ENCODE measurements around the gene FLYWCH1.

The FLYWCH1 gene

DNA sequence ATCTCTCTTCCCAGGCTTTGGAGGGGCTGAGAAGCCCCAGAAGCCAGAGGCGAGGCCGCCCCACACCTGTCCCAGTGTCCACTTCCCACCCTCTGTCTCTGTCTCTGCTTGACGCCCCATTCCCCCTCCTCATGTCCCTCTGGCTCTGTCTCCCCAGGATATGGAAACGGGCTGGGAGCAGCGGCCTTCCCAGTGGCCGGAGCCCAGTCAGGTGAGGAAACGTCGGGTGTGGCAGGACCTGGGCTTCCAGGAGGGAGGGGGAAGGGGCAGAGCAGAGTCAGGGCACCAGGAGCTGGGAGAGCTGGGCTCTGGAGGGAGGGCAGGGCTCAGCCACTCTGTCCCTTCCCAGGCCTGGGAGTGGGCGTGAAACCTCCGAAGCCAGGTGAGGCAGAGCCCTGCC lies 79.2 kb downstream of the FLYWCH1 start:
- H3K4me1 Mint-ChIP-seq, result no peaks in the 10 kb centered on the region
- H3K4me3 Mint-ChIP-seq, result no peak overlapping the region
- no peak overlapping the region for H3K27ac Mint-ChIP-seq
- H3K9me3 Mint-ChIP-seq, result no peaks in the 10 kb centered on the region
- H3K27me3 Mint-ChIP-seq, result no peaks in the 10 kb centered on the region
- no peaks in the 10 kb centered on the region for H3K36me3 Mint-ChIP-seq

DNA sequence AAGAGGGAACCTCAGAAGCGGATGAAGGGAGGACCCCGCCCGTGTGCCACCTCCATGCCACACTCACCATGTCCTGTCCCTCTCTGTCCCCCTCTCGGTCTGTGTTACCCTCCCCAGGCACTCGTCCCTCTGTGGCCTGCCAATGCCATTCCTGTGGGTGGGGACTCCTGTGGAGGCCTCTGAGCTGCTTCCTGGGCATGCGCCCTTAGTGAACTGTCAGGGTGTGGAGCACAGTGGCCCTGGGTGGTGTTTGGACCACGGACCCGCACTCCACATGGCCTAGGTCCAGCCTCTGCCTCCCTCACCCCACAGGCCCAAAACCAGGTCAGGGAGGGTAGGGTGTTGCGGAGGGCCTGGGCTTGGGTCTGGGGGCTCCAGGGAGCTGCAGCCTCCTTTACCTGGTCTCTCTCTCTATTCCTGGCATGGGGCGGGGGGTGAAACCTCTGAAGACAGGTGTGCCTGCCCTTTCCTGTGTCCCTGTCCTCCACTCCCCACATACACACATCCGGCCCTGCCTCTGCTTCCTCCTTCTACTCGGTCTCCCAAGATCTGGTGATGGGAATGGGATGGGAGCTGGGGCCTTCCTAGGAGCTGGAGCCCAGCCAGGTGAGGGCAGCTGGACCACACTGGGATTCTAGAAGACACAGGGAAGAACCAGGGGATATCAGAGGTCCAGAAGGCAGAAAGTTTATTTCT lies 80.0 kb downstream of the FLYWCH1 start:
- H3K36me3 Mint-ChIP-seq, result no peaks in the 10 kb centered on the region
- no peaks in the 10 kb centered on the region for H3K9me3 Mint-ChIP-seq
- H3K4me3 Mint-ChIP-seq, result no peak overlapping the region
- H3K4me1 Mint-ChIP-seq, result no peaks in the 10 kb centered on the region
- H3K27me3 Mint-ChIP-seq, result no peaks in the 10 kb centered on the region
- no peak overlapping the region for H3K27ac Mint-ChIP-seq

DNA sequence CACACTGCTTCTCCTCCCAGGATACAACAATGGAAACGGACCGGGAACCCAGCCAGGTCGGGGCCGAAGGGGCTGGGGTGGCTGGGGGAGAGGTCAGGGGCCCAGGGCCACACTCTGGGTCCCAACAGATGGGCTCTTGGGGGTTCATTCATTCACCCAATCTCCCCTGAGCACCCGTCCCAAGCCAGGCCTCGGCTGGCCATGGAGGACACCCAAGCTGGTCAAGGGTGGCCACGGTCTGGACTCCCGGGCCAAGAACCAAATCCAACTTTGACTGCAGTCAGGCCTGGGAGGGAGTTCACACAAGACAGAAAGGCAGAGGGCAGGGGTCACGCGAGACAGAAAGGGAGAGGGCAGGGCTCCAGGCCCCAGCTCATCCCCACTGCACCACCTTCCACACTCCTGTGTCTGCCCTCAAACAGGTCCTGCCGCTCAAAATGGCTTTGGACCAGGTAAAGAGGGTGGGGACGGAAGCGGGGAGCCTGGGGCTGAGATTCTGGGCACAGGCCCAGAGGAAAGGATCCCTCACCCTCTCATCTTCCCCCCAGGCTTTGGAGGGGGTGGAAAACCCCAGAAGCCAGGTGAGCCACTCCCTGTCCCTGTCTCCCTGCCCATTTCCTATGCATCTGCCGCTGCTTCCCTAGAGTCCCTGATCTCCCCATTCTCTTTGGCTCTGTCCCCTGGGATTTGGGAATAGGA lies 80.8 kb downstream of the FLYWCH1 start:
- Mint-ChIP-seq H3K9me3 (no peaks in the 10 kb centered on the region), H3K27me3 (no peaks in the 10 kb centered on the region), H3K27ac (no peak overlapping the region), H3K4me3 (no peak overlapping the region), H3K36me3 (no peaks in the 10 kb centered on the region), H3K4me1 (no peaks in the 10 kb centered on the region)

DNA sequence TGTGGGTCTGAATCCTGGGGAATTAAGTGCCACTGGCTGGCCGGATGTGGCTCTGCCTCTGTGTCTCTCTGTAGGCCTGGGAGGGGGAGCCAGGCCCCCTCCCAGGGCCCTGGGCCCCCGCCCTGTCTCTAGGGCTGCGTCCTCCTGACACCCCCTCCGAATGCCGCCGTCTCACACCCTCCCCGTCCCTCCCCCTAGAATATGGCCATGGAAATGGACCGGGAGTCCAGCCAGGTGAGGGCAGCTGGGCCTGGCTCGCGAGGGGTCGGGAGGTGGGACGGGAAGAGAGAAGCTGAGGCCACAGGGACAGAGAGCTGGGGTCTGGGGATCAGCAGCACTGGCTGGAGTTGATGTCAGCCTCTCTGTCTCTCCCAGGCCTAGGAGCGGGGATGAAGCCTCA lies 84.6 kb downstream of the FLYWCH1 start:
- no peaks in the 10 kb centered on the region for H3K36me3 Mint-ChIP-seq
- no peaks in the 10 kb centered on the region for H3K4me1 Mint-ChIP-seq
- no peaks in the 10 kb centered on the region for H3K27me3 Mint-ChIP-seq
- no peaks in the 10 kb centered on the region for H3K9me3 Mint-ChIP-seq
- H3K4me3 Mint-ChIP-seq, result no peak overlapping the region
- no peak overlapping the region for H3K27ac Mint-ChIP-seq

DNA sequence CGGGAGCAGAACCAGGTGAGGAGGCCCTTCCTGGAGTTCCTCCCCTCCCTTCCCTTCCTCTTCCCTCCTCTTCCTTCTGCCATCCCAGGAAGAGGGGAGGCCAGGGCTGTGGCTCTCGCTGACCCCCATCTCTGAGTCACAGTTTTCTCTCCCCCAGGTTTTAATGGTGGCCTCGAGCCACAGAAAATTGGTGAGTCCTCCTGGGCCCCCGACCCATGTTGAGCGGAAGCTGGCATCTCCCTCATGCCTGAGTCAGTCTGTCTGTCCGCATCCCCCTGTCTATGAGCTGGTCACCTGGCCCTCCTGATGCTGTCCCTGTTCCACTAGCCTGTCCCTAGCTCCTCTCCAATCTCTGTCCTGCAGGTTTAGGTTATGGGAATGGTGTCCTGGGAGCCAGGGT lies 88.2 kb downstream of the FLYWCH1 start:
- H3K27me3 Mint-ChIP-seq, result peaks cover under 1% of the 10 kb centered on the region
- no peaks in the 10 kb centered on the region for H3K4me1 Mint-ChIP-seq
- H3K27ac Mint-ChIP-seq, result peak overlapping the region; percentile 70
- H3K9me3 Mint-ChIP-seq, result no peaks in the 10 kb centered on the region
- H3K4me3 Mint-ChIP-seq, result no peak overlapping the region
- H3K36me3 Mint-ChIP-seq, result no peaks in the 10 kb centered on the region

DNA sequence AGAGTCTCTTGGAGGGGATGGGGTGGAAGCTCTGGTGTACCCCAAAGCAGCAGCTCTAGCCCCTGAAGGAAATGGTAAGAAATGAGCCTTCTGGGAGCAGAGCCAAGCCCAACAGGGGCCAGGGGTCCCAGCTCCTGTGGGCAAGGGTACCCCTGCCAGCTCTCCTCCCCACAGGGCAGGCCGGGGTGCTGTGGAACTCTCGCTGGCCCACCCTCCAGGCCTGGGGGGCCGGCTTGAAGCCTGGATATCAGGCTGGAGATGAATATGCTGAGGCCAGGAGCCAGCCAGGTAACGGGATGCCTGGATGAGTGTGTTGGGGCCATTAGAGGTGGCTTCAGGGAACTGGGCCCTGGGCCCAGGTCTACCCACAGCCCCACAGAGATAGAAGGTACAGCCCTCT lies 88.8 kb downstream of the FLYWCH1 start:
- no peaks in the 10 kb centered on the region for H3K36me3 Mint-ChIP-seq
- H3K9me3 Mint-ChIP-seq, result no peaks in the 10 kb centered on the region
- H3K27ac Mint-ChIP-seq, result no peak overlapping the region
- no peaks in the 10 kb centered on the region for H3K4me1 Mint-ChIP-seq
- no peak overlapping the region for H3K4me3 Mint-ChIP-seq
- H3K27me3 Mint-ChIP-seq, result peaks cover 1% of the 10 kb centered on the region
